ENCODE results near the gene RPS14. TPM values are rescaled to one million over a fixed set of nuclear protein-coding genes. Genes with fewer than 3 reads are reported as not detected.

The RPS14 gene
- total and polyA plus RNA-seq, 9 donors, result 2,234 to 9,295 (median 4,211) TPM

DNA sequence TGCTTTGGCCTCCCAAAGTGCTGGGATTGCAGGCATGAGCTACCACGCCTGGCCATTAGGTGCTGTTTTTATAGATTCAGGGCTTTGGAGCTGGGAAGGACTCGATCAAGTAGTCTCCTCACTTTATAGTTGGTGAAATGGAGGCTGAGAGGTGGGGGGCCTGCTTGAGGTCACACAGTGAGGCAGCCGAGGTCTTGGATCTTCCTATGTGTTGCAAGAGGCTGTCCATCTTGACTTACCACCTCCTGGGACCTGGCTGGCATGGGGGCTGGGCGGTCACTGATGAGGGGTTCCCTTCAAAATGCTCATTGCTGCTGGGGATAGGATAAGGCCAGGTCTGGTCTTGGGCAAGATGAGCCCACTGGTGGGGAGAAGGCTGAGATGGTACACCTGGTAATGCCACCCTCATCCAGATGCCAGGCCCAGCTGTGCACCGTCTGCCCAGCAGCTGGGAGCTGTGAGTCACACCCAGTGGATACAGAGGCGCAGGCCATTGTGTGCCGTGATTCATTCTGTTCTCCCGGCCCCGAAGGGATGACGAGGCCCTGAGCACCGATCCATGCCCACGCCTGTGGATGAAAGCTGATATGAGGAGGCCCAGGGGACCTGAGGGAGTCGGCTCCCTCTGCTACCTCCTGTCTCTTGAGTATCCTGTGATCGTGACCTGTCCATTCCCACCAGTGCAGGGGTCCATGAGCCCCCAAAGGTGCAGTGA is 47.9 kb upstream of the RPS14 start:
- Histone ChIP-seq H3K27ac (no peak overlapping the region), H3K27me3 (no peaks in the 10 kb centered on the region), H3K4me1 (ENCODE audit: insufficient read depth) (peaks cover 47% of the 10 kb centered on the region), H3K36me3 (no peaks in the 10 kb centered on the region), H3K9me3 (no peaks in the 10 kb centered on the region), H3K4me3 (no peak overlapping the region)
- TF ChIP-seq, protein P1, sequence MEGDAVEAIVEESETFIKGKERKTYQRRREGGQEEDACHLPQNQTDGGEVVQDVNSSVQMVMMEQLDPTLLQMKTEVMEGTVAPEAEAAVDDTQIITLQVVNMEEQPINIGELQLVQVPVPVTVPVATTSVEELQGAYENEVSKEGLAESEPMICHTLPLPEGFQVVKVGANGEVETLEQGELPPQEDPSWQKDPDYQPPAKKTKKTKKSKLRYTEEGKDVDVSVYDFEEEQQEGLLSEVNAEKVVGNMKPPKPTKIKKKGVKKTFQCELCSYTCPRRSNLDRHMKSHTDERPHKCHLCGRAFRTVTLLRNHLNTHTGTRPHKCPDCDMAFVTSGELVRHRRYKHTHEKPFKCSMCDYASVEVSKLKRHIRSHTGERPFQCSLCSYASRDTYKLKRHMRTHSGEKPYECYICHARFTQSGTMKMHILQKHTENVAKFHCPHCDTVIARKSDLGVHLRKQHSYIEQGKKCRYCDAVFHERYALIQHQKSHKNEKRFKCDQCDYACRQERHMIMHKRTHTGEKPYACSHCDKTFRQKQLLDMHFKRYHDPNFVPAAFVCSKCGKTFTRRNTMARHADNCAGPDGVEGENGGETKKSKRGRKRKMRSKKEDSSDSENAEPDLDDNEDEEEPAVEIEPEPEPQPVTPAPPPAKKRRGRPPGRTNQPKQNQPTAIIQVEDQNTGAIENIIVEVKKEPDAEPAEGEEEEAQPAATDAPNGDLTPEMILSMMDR (IDR thresholded peaks at IDR 0.05), result no peak
- TF ChIP-seq POLR2A (IDR thresholded peaks at IDR 0.05) (no peak), EP300 (IDR thresholded peaks at IDR 0.05) (no peak)
- WGBS, 3 donors, result 27 to 41% (median 36%) methylated on average over 12 to 14 of the region's 14 CpGs
- peak; percentile 58 to 79 (median 72) for DNase-seq
- intact Hi-C loops (cut with DNase I), result no loop called here

DNA sequence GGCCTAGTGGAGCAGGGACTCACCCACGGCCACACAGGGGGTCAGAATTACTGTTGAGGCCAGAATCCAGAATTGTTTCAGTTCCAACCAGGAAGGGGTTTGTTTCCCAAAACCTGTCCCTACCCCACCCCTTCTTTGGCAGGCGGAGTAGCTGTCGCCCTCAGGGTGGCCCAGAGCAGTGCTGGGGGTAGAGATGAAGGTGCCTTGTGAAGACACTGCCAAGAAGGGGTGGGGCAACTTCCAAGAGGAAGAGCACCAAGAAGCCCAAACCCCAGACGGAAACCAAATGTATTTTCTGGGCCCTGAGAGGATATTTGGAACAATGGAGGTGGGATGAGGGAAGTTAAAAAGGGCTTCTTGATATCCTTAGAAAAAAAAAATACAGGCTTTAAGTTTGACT is 47.0 kb upstream of the RPS14 start:
- no peak overlapping the region for H3K27ac ChIP-seq
- H3K27me3 ChIP-seq, result no peaks in the 10 kb centered on the region
- WGBS, 3 donors, result 54 to 60% (median 58%) methylated on average over 4 of the region's 4 CpGs
- intact Hi-C loops (cut with DNase I), result no loop called here
- H3K9me3 ChIP-seq, result no peaks in the 10 kb centered on the region
- no peaks in the 10 kb centered on the region for H3K36me3 ChIP-seq
- DNase-seq, result no peak
- TF ChIP-seq, protein P1 (IDR thresholded peaks at IDR 0.05), result no peak
- no peak for TF ChIP-seq EP300 (IDR thresholded peaks at IDR 0.05)
- H3K4me3 ChIP-seq, result no peak overlapping the region
- peaks cover 46% of the 10 kb centered on the region for H3K4me1 ChIP-seq (ENCODE audit: insufficient read depth)

- TF ChIP-seq, protein P1 (IDR thresholded peaks at IDR 0.05), result no peak
- TF ChIP-seq POLR2A (IDR thresholded peaks at IDR 0.05), result no peak
- TF ChIP-seq EP300 (IDR thresholded peaks at IDR 0.05), result no peak
- no peak overlapping the region for H3K4me3 ChIP-seq
- 81 to 85% (median 82%) methylated on average over 3 of the region's 3 CpGs for WGBS, 3 donors
- no peaks in the 10 kb centered on the region for H3K9me3 ChIP-seq
- H3K36me3 ChIP-seq, result no peaks in the 10 kb centered on the region
- intact Hi-C loops (cut with DNase I), result no loop called here
- H3K4me1 ChIP-seq (ENCODE audit: insufficient read depth), result peaks cover 43% of the 10 kb centered on the region
- H3K27me3 ChIP-seq, result no peaks in the 10 kb centered on the region
- DNase-seq, result no peak
- no peak overlapping the region for H3K27ac ChIP-seq
These were observed 46.6 kb upstream of the RPS14 start for GRCh38 chr5:150496098-150496497.

DNA sequence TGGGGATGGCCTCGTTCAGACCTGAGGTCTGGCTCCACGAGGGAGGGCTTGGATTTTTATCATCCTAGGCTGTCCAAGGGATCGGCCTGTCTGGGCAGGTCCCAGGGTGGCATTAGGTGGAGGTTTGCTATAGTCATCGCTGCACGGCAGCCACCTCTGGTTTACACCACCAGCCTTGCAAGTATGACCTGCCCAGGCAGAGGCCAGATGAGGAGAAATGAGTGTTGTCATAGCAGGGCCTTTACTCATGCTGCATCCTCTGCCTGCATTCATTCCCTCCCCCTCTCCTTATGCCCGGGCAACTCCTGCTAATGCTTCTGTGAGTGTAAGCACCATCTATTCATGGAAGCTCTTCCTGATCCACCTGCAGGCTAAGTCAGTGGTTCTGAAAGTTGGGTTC is 43.1 kb upstream of the RPS14 start:
- peaks cover 40% of the 10 kb centered on the region for H3K4me1 ChIP-seq (ENCODE audit: insufficient read depth)
- 59 to 72% (median 61%) methylated on average over 6 of the region's 6 CpGs for WGBS, 3 donors
- DNase-seq, result no peak

More for the DNA sequence above, 43.1 kb upstream of the RPS14 start:
- Histone ChIP-seq H3K9me3 (no peaks in the 10 kb centered on the region), H3K4me3 (no peak overlapping the region), H3K27ac (no peak overlapping the region), H3K27me3 (no peaks in the 10 kb centered on the region), H3K36me3 (no peaks in the 10 kb centered on the region)
- TF ChIP-seq EP300 (IDR thresholded peaks at IDR 0.05), result no peak
- TF ChIP-seq, protein P1 (IDR thresholded peaks at IDR 0.05), result no peak
- TF ChIP-seq POLR2A (IDR thresholded peaks at IDR 0.05), result no peak
- intact Hi-C loops (cut with DNase I), result loop anchor here in 1 of 4 donors (5.0 kb wide), 1 partner anchor 35 kb away; no protein-coding TSS in a partner anchor
